Activated CD4-positive, alpha-beta T cell treated with anti-CD3 and anti-CD28 coated beads for 4 hours (primary cell): ENCODE data around the gene GALNT10.

ENCODE experiments used
- DNase-seq, 2 donors: peaks; one replicate each; pipeline ENCODE4 v3.0.0-alpha.2; 2020

The GALNT10 gene

GRCh38 chr5:154269414-154269813 lies 78.9 kb downstream of the GALNT10 start:
- DNase-seq: no peak

GRCh38 chr5:154271466-154271865 lies 80.9 kb downstream of the GALNT10 start:
- no peak for DNase-seq

GRCh38 chr5:154271936-154272514 lies 81.5 kb downstream of the GALNT10 start:
- DNase-seq: no peak

GRCh38 chr5:154273028-154273617 lies 82.6 kb downstream of the GALNT10 start:
- DNase-seq: no peak

- no peak for DNase-seq
These were observed 83.7 kb downstream of the GALNT10 start for GRCh38 chr5:154273963-154274827.

GRCh38 chr5:154274828-154275185 lies 84.3 kb downstream of the GALNT10 start:
- no peak for DNase-seq

- DNase-seq: no peak
These were observed 85.0 kb downstream of the GALNT10 start for GRCh38 chr5:154275566-154275965.

GRCh38 chr5:154276261-154276972 lies 85.9 kb downstream of the GALNT10 start:
- no peak for DNase-seq

GRCh38 chr5:154276973-154277331 lies 86.4 kb downstream of the GALNT10 start:
- DNase-seq: no peak

GRCh38 chr5:154277499-154277898 lies 87.0 kb downstream of the GALNT10 start:
- DNase-seq: no peak

GRCh38 chr5:154278186-154278585 lies 87.7 kb downstream of the GALNT10 start:
- DNase-seq: no peak

- DNase-seq: no peak
These were observed 88.4 kb downstream of the GALNT10 start for GRCh38 chr5:154278908-154279307.

GRCh38 chr5:154284433-154284832 lies 93.9 kb downstream of the GALNT10 start:
- no peak for DNase-seq

- DNase-seq: no peak
These were observed 95.3 kb downstream of the GALNT10 start for GRCh38 chr5:154285661-154286408.

- no peak for DNase-seq
These were observed 96.0 kb downstream of the GALNT10 start for GRCh38 chr5:154286557-154286956.

- DNase-seq: no peak
These were observed 96.6 kb downstream of the GALNT10 start for GRCh38 chr5:154287136-154287535.

GRCh38 chr5:154288145-154288544 lies 97.6 kb downstream of the GALNT10 start:
- no peak for DNase-seq

GRCh38 chr5:154291917-154292316 lies 101.4 kb downstream of the GALNT10 start:
- DNase-seq: no peak

GRCh38 chr5:154293219-154293618 lies 102.7 kb downstream of the GALNT10 start:
- no peak for DNase-seq

GRCh38 chr5:154295551-154295950 lies 105.0 kb downstream of the GALNT10 start:
- DNase-seq: no peak

GRCh38 chr5:154296525-154297159 lies 106.1 kb downstream of the GALNT10 start:
- DNase-seq: no peak

GRCh38 chr5:154298065-154298464 lies 107.5 kb downstream of the GALNT10 start:
- no peak for DNase-seq
